H9 (cell line): ENCODE measurements around the gene CCL26. TPM values are rescaled to one million over a fixed set of nuclear protein-coding genes. Genes with fewer than 3 reads are reported as not detected.
"Not testable (repeated sequence)": the region's sequence is repeated elsewhere in the genome, so short reads cannot be mapped to it uniquely, and the experiment has no call there.

ENCODE experiments used
- DNase-seq: peaks from one replicate; pipeline ENCODE4 v3.0.0-alpha.2; 2017
- H2AFZ ChIP-seq: one replicate; pipeline ENCODE4 v1.6.1; 2013; ENCODE audit warnings: mild to moderate bottlenecking, low read length, control low read depth, moderate library complexity
- H2AK5ac ChIP-seq: 2 replicates; pipeline ENCODE4 v1.6.1; 2013; ENCODE audit warnings: low read length, control low read depth, mixed read lengths; ENCODE audit not compliant: insufficient read length
- H2BK120ac ChIP-seq: one replicate; pipeline ENCODE4 v1.6.1; 2013; ENCODE audit warnings: low read depth, mild to moderate bottlenecking, low read length, control low read depth, inconsistent platforms; ENCODE audit not compliant: poor library complexity, severe bottlenecking
- H2BK12ac ChIP-seq: 2 replicates; pipeline ENCODE4 v1.6.1; 2013; ENCODE audit warnings: low read length, control low read depth, mixed read lengths, low read depth; ENCODE audit not compliant: insufficient read length
- H2BK15ac ChIP-seq: 2 replicates; pipeline ENCODE4 v1.6.1; 2013; ENCODE audit warnings: low read depth, low read length, control low read depth
- H2BK20ac ChIP-seq: one replicate; pipeline ENCODE4 v1.6.1; 2013; ENCODE audit warnings: low read depth, mild to moderate bottlenecking, low read length, control low read depth, inconsistent platforms; ENCODE audit not compliant: poor library complexity, severe bottlenecking
- H2BK5ac ChIP-seq: 2 replicates; pipeline ENCODE4 v1.6.1; 2013; ENCODE audit warnings: low read length, control low read depth, mixed read lengths; ENCODE audit not compliant: insufficient read length
- H3K14ac ChIP-seq: 2 replicates; pipeline ENCODE4 v1.6.1; 2013; ENCODE audit warnings: low read length, control low read depth; ENCODE audit not compliant: insufficient read depth
- H3K18ac ChIP-seq: 2 replicates; pipeline ENCODE4 v1.6.1; 2013; ENCODE audit warnings: low read depth, mild to moderate bottlenecking, mixed read lengths, low read length, control low read depth; ENCODE audit not compliant: insufficient read length
- H3K23ac ChIP-seq: 2 replicates; pipeline ENCODE4 v1.6.1; 2013; ENCODE audit warnings: low read length, control low read depth, mixed read lengths, low read depth; ENCODE audit not compliant: insufficient read length
- H3K23me2 ChIP-seq: 2 replicates; pipeline ENCODE4 v1.6.1; 2013; ENCODE audit warnings: low read depth, mild to moderate bottlenecking, mixed read lengths, low read length, control low read depth; ENCODE audit not compliant: insufficient read length, poor library complexity, severe bottlenecking
- H3K27ac ChIP-seq: 2 replicates; pipeline ENCODE4 v1.5.1; 2013; ENCODE audit warnings: low read length, control low read depth, mixed read lengths, low read depth; ENCODE audit not compliant: insufficient read length
- H3K27me3 ChIP-seq: 2 replicates; pipeline ENCODE4 v1.6.1; 2013; ENCODE audit warnings: low read length, control low read depth, inconsistent platforms; ENCODE audit not compliant: insufficient read depth
- H3K4ac ChIP-seq: 2 replicates; pipeline ENCODE4 v1.6.1; 2013; ENCODE audit warnings: low read depth, mild to moderate bottlenecking, control low read depth, inconsistent platforms, low read length, moderate library complexity
- H3K4me1 ChIP-seq: 2 replicates; pipeline ENCODE4 v1.6.1; 2013; ENCODE audit warnings: low read length, control low read depth, inconsistent platforms; ENCODE audit not compliant: insufficient read depth
- H3K4me2 ChIP-seq: 2 replicates; pipeline ENCODE4 v1.6.1; 2013; ENCODE audit warnings: low read length, control low read depth, mixed read lengths; ENCODE audit not compliant: insufficient read length, insufficient read depth
- H3K56ac ChIP-seq: 2 replicates; pipeline ENCODE4 v1.6.1; 2013; ENCODE audit warnings: low read depth, mild to moderate bottlenecking, mixed read lengths, low read length, control low read depth; ENCODE audit not compliant: insufficient read length
- H3K79me1 ChIP-seq: 2 replicates; pipeline ENCODE4 v1.6.1; 2013; ENCODE audit warnings: low read depth, mild to moderate bottlenecking, moderate library complexity, low read length, control low read depth, inconsistent platforms; ENCODE audit not compliant: insufficient read depth, poor library complexity, severe bottlenecking
- H3K79me2 ChIP-seq: 2 replicates; pipeline ENCODE4 v1.6.1; 2013; ENCODE audit warnings: low read length, control low read depth, inconsistent platforms; ENCODE audit not compliant: insufficient read depth
- H3K9ac ChIP-seq: 2 replicates; pipeline ENCODE4 v1.6.1; 2013; ENCODE audit warnings: low read length, control low read depth, mixed read lengths; ENCODE audit not compliant: insufficient read length; ENCODE audit errors: extremely low read depth
- H3K9me3 ChIP-seq: one replicate; pipeline ENCODE4 v1.6.1; 2013; ENCODE audit warnings: low read depth, low read length, inconsistent platforms; ENCODE audit not compliant: control insufficient read depth
- H3T11ph ChIP-seq: one replicate; pipeline ENCODE4 v1.6.1; 2013; ENCODE audit warnings: mild to moderate bottlenecking, low read length, control low read depth, inconsistent platforms
- H4K20me1 ChIP-seq: one replicate; pipeline ENCODE4 v1.6.1; 2013; ENCODE audit not compliant: control insufficient read depth, insufficient read length, insufficient read depth
- H4K5ac ChIP-seq: 2 replicates; pipeline ENCODE4 v1.6.1; 2013; ENCODE audit warnings: low read depth, mild to moderate bottlenecking, mixed read lengths, low read length, control low read depth; ENCODE audit not compliant: insufficient read length
- H4K8ac ChIP-seq: replicated peaks from 2 replicates; pipeline ENCODE4 v1.6.1; 2013; ENCODE audit warnings: low read length, control low read depth, mixed read lengths, low read depth; ENCODE audit not compliant: insufficient read length
- H4K91ac ChIP-seq: 2 replicates; pipeline ENCODE4 v1.6.1; 2013; ENCODE audit warnings: low read depth, mild to moderate bottlenecking, moderate library complexity, mixed read lengths, low read length, control low read depth; ENCODE audit not compliant: insufficient read length
- H3K27ac Mint-ChIP-seq, 3 experiments: 2 replicates in 2 of 3; 3 replicates in 1 of 3; pipeline ENCODE4 v1.8.0; 2020 to 2021; ENCODE audit warnings: mixed read lengths in 3 of 3, mild to moderate bottlenecking in 1 of 3, moderate library complexity in 1 of 3
- H3K27me3 Mint-ChIP-seq: 2 replicates; pipeline ENCODE4 v1.8.0; 2021; ENCODE audit warnings: low read depth, mild to moderate bottlenecking, moderate library complexity, mixed read lengths
- H3K36me3 Mint-ChIP-seq, 3 experiments: 2 replicates in 2 of 3; 3 replicates in 1 of 3; pipeline ENCODE4 v1.8.0; 2020 to 2021; ENCODE audit warnings: low read depth in 3 of 3, mixed read lengths in 3 of 3; ENCODE audit not compliant: insufficient read depth in 1 of 3
- H3K4me1 Mint-ChIP-seq, 2 experiments: 2 replicates each; pipeline ENCODE4 v1.8.0; 2020; ENCODE audit warnings: mixed read lengths in 2 of 2
- H3K4me3 Mint-ChIP-seq, 2 experiments: 2 replicates in 1 of 2; 3 replicates in 1 of 2; pipeline ENCODE4 v1.8.0; 2020 to 2021; ENCODE audit warnings: mild to moderate bottlenecking in 2 of 2, mixed read lengths in 2 of 2, moderate library complexity in 1 of 2
- H3K9me3 Mint-ChIP-seq, 2 experiments: 2 replicates in 1 of 2; 3 replicates in 1 of 2; pipeline ENCODE4 v1.8.0; 2020; ENCODE audit warnings: mild to moderate bottlenecking in 2 of 2, mixed read lengths in 2 of 2, moderate library complexity in 1 of 2
- WGBS: extraction: QIAGEN DNeasy Blood & Tissue Kit; methylation state at CpG from one replicate; pipeline ENCODE4 v1.1.7; 2013; ENCODE audit warnings: missing lambda C conversion rate, low lambda C conversion rate, mixed read lengths; ENCODE audit not compliant: insufficient read length; ENCODE audit errors: extremely low coverage; 5-methylcytosine and 5-hydroxymethylcytosine counted together
- total RNA-seq: library from RNA; stranded (reverse); gene quantifications from 2 replicates; pipeline ENCODE4 v1.2.1, GENCODE V29; 2021

Gene CCL26
- total RNA-seq, 1 experiment from 2014 or later = 9.3 TPM

GRCh38 chr7:75783058-75783457 is 11.0 kb upstream of the CCL26 start:
- not testable (repeated sequence) for H3K4ac ChIP-seq, H3K79me1 ChIP-seq, H3K9ac ChIP-seq, H4K5ac ChIP-seq, H3K27ac ChIP-seq, H4K20me1 ChIP-seq, H2AK5ac ChIP-seq, H3K4me1 ChIP-seq, H2BK20ac ChIP-seq, H3K14ac ChIP-seq, DNase-seq, H3K4me3 Mint-ChIP-seq, H2BK15ac ChIP-seq, H4K91ac ChIP-seq, H3K23me2 ChIP-seq, H3K4me2 ChIP-seq, H2BK12ac ChIP-seq, H2BK120ac ChIP-seq, H3T11ph ChIP-seq, H3K27me3 ChIP-seq, H3K56ac ChIP-seq, H3K27me3 Mint-ChIP-seq, H2AFZ ChIP-seq, H2BK5ac ChIP-seq, H4K8ac ChIP-seq, H3K18ac ChIP-seq, H3K23ac ChIP-seq, H3K9me3 ChIP-seq, H3K79me2 ChIP-seq
- WGBS = no CpG with 5 or more reads among the region's 5 CpGs
- H3K4me1 Mint-ChIP-seq = peaks cover 28 to 36% of the 10 kb centered on the region in 2 experiments
- H3K27ac Mint-ChIP-seq = peak overlapping the region in 1 of 3 experiments; percentile 5; a peak in 2 of 7 replicates
- peaks cover 27 to 31% of the 10 kb centered on the region in 2 experiments for H3K9me3 Mint-ChIP-seq
- H3K36me3 Mint-ChIP-seq = peaks cover 24 to 29% (median 26%) of the 10 kb centered on the region in 3 experiments

- WGBS = no CpG with 5 or more reads among the region's 14 CpGs
- not testable (repeated sequence) for H2BK20ac ChIP-seq
Observed at GRCh38 chr7:75780647-75781273, 8.7 kb upstream of the CCL26 start.

More at GRCh38 chr7:75780647-75781273, 8.7 kb upstream of the CCL26 start:
- Mint-ChIP-seq H3K4me3 (peak overlapping the region; percentile 6 to 39; a peak in 2 of 5 replicates), H3K4me1 (peaks cover 28 to 36% of the 10 kb centered on the region in 2 experiments), H3K27ac (peak overlapping the region in 1 of 3 experiments; percentile 4; a peak in 2 of 7 replicates), H3K36me3 (peaks cover 24 to 32% (median 26%) of the 10 kb centered on the region in 3 experiments), H3K9me3 (peaks cover 27 to 31% of the 10 kb centered on the region in 2 experiments)
- DNase-seq, H2BK12ac ChIP-seq, H4K8ac ChIP-seq, H3K9ac ChIP-seq, H3K4me1 ChIP-seq, H3K4ac ChIP-seq, H4K20me1 ChIP-seq, H4K5ac ChIP-seq, H3K23me2 ChIP-seq, H3K27me3 Mint-ChIP-seq, H2BK15ac ChIP-seq, H3K56ac ChIP-seq, H3K18ac ChIP-seq, H4K91ac ChIP-seq, H3K9me3 ChIP-seq, H3T11ph ChIP-seq, H3K4me2 ChIP-seq, H2AFZ ChIP-seq, H3K27ac ChIP-seq, H3K79me1 ChIP-seq, H3K27me3 ChIP-seq, H3K23ac ChIP-seq, H3K14ac ChIP-seq, H2BK5ac ChIP-seq, H3K79me2 ChIP-seq, H2AK5ac ChIP-seq, H2BK120ac ChIP-seq: not testable (repeated sequence)
